ENCODE results near the gene TP53. TPM values are rescaled to one million over a fixed set of nuclear protein-coding genes. Genes with fewer than 3 reads are reported as not detected.

The TP53 gene
- total and polyA plus RNA-seq, 2 of the 4 experiments (the other 2 are of a cell fraction), result 31.2 to 48.5 TPM

DNA sequence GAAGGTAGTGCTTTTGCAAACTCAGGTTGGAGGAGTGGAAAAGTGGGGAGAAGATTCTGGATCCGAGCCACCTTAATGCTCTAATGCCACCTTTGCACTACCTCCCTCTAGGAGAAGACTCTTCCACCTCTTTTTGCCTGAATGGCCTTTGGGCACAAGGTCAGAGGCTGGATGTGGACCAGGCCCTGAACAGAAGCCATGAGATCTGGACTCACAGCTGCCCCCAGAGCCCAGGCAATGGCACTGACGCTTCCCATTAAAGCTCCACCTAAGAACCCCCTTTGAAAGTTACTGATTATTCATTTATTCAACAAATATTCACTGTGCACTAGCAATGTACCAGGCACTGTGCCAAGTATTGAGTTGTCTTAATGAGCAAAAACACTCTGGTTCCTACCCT lies 54.2 kb downstream of the TP53 start:
- ChIA-PET CTCF (interaction anchor here (0.5 to 5.3 kb wide), 8 partner anchors 9 to 427 kb away, joined by 3 to 27 read pairs (median 4); partner anchors contain the start of genes TP53 and WRAP53), POLR2A (ENCODE audit: unreplicated experiment) (no interaction called here)
- H4K91ac ChIP-seq (ENCODE audit: insufficient read depth, low read depth, low read length), result no peak overlapping the region
- H3K18ac ChIP-seq (ENCODE audit: low read depth, low read length), result no peak overlapping the region
- DNase-seq, result no peak
- no peak for TF ChIP-seq RCOR1 (IDR thresholded peaks at IDR 0.05; ENCODE audit: insufficient replicate concordance, low read length)
- TF ChIP-seq MAFK (IDR thresholded peaks at IDR 0.05; ENCODE audit: low read depth, low read length), result no peak
- no peak for TF ChIP-seq SMC3 (IDR thresholded peaks at IDR 0.05; ENCODE audit: low read depth, low read length)
- TF ChIP-seq MXI1 (IDR thresholded peaks at IDR 0.05; ENCODE audit: borderline replicate concordance, low read depth, low read length), result no peak
- no peak for TF ChIP-seq POLR2A (IDR thresholded peaks at IDR 0.05; ENCODE audit: low read depth, low read length)
- TF ChIP-seq NFE2L2 (IDR thresholded peaks at IDR 0.05; ENCODE audit: low read depth, low read length), result no peak
- TF ChIP-seq BHLHE40 (IDR thresholded peaks at IDR 0.05; ENCODE audit: low read depth, low read length), result no peak
- TF ChIP-seq CHD1 (IDR thresholded peaks at IDR 0.05; ENCODE audit: low read depth, low read length), result no peak
- TF ChIP-seq, protein P1, sequence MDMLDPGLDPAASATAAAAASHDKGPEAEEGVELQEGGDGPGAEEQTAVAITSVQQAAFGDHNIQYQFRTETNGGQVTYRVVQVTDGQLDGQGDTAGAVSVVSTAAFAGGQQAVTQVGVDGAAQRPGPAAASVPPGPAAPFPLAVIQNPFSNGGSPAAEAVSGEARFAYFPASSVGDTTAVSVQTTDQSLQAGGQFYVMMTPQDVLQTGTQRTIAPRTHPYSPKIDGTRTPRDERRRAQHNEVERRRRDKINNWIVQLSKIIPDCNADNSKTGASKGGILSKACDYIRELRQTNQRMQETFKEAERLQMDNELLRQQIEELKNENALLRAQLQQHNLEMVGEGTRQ (IDR thresholded peaks at IDR 0.05; ENCODE audit: low read depth, low read length), result no peak
- no peak for TF ChIP-seq RFX5 (IDR thresholded peaks at IDR 0.05; ENCODE audit: low read depth, low read length)
- H3K9me3 ChIP-seq (ENCODE audit: control insufficient read depth, insufficient read depth, low read length), result no peaks in the 10 kb centered on the region
- H3K23ac ChIP-seq (ENCODE audit: low read depth, low read length), result no peak overlapping the region
- no peaks in the 10 kb centered on the region for H3K79me1 ChIP-seq (ENCODE audit: low read depth in 1 of 2, low read length in 2 of 2)
- H3K4ac ChIP-seq (ENCODE audit: low read depth, low read length), result no peak overlapping the region
- H2BK20ac ChIP-seq (ENCODE audit: low read depth, low read length), result no peak overlapping the region
- H4K5ac ChIP-seq (ENCODE audit: low read depth, low read length), result no peak overlapping the region
- no peak overlapping the region for H2BK5ac ChIP-seq (ENCODE audit: low read depth, low read length, poor library complexity, severe bottlenecking)
- H2AK9ac ChIP-seq (replicated peaks; ENCODE audit: low read depth, low read length, poor library complexity), result no peak overlapping the region
- no peak overlapping the region for H2AK5ac ChIP-seq (ENCODE audit: low read depth, low read length)
- H3K9me1 ChIP-seq (ENCODE audit: insufficient read depth, low read length), result no peaks in the 10 kb centered on the region
- no peak overlapping the region for H3K14ac ChIP-seq (replicated peaks; ENCODE audit: low read depth, low read length)
- H4K8ac ChIP-seq (ENCODE audit: low read depth in 2 of 2, low read length in 2 of 2), result no peak overlapping the region
- no peak overlapping the region for H3K27ac ChIP-seq (ENCODE audit: insufficient read depth, low read length)
- H2BK120ac ChIP-seq (ENCODE audit: low read depth, low read length), result no peak overlapping the region
- in situ Hi-C loops (cut with MboI; ENCODE audit: low sequenced_read_pairs) (no loop called here), dilution Hi-C loops (cut with HindIII; ENCODE audit: low sequenced_read_pairs, unreplicated experiment) (no loop called here), intact Hi-C loops (cut with micrococcal nuclease) (no loop called here)
- no peaks in the 10 kb centered on the region for H3K4me1 ChIP-seq (ENCODE audit: control insufficient read depth, insufficient read depth, low read length)
- no peak overlapping the region for H2BK15ac ChIP-seq (ENCODE audit: low read depth, low read length)
- no peak for ATAC-seq (ENCODE audit: low read depth)
- BruUV-seq (replicated peaks), result no TSS peak
- no peak overlapping the region for H3K56ac ChIP-seq (ENCODE audit: extremely low read depth, insufficient read depth, low read length)
- no CpG with 5 or more reads among the region's 2 CpGs for WGBS, 2 experiments (ENCODE audit: extremely low coverage in 2 of 2, insufficient read length in 1 of 2)
- H3K36me3 ChIP-seq (ENCODE audit: control insufficient read depth, insufficient read depth, low read length), result no peaks in the 10 kb centered on the region
- H3K4me3 ChIP-seq (ENCODE audit: insufficient read depth, low read depth, low read length), result no peak overlapping the region
- H2AFZ ChIP-seq (replicated peaks; ENCODE audit: low read length, poor library complexity), result no peak overlapping the region
- no peak overlapping the region for H3K4me2 ChIP-seq (ENCODE audit: low read depth, low read length)
- H3K27me3 ChIP-seq (ENCODE audit: control insufficient read depth, insufficient read depth, low read length), result peaks cover 4% of the 10 kb centered on the region; the same call in 1 of the 2 replicates
- no peak overlapping the region for H3K9ac ChIP-seq (ENCODE audit: low read depth, low read length)
- H4K20me1 ChIP-seq (ENCODE audit: insufficient read depth, low read length), result no peaks in the 10 kb centered on the region
